HCT116 (cell line): ENCODE measurements around the gene TANGO6.
"Not testable (repeated sequence)": the region's sequence is repeated elsewhere in the genome, so short reads cannot be mapped to it uniquely, and the experiment has no call there.

Source experiments
- EZH2 ChIP-seq: fragments of 200-600 bp; sonication (generic); IDR thresholded peaks from 2 replicates; pipeline ENCODE4 v1.6.1; 2017; ENCODE audit warnings: antibody characterized with exemption, mixed run types
- EZH2phosphoT487 ChIP-seq: fragments of 200-600 bp; IDR thresholded peaks from 2 replicates; pipeline ENCODE4 v1.6.1; 2018; ENCODE audit warnings: antibody characterized with exemption, borderline replicate concordance
- JUND ChIP-seq: IDR thresholded peaks from 2 replicates; pipeline ENCODE4 v1.6.1; 2012
- POLR2A ChIP-seq: IDR thresholded peaks from 2 replicates; pipeline ENCODE4 v1.7.0; 2011; ENCODE audit warnings: borderline replicate concordance; ENCODE audit not compliant: insufficient read depth, insufficient read length; ENCODE audit errors: extremely low read depth
- POLR2AphosphoS5 ChIP-seq: IDR thresholded peaks from 2 replicates; pipeline ENCODE4 v1.6.1; 2011; ENCODE audit warnings: mild to moderate bottlenecking, low read depth, low read length, moderate library complexity
- RAD21 ChIP-seq: IDR thresholded peaks from 2 replicates; pipeline ENCODE4 v1.6.1; 2012; ENCODE audit warnings: low read depth, mild to moderate bottlenecking
- SIN3A ChIP-seq: IDR thresholded peaks from 2 replicates; pipeline ENCODE4 v1.6.1; 2012; ENCODE audit warnings: low read depth
- SP1 ChIP-seq: IDR thresholded peaks from 2 replicates; pipeline ENCODE4 v1.6.1; 2012; ENCODE audit warnings: low read depth
- ZFX ChIP-seq: fragments of 450-650 bp; IDR thresholded peaks from 2 replicates; pipeline ENCODE4 v1.6.1; 2017
- ZNF274 ChIP-seq: fragments of 200-500 bp; sonication (Bioruptor generic); IDR thresholded peaks from 2 replicates; pipeline ENCODE4 v1.6.1; 2014; ENCODE audit warnings: mild to moderate bottlenecking, low read depth, low read length, inconsistent platforms
- TF ChIP-seq, protein P1 (sequence below): IDR thresholded peaks from 2 replicates; pipeline ENCODE4 v1.6.1; 2012; ENCODE audit warnings: low read depth
- TF ChIP-seq, protein P2 (sequence below), 3 experiments: fragments of 200-600 bp in 1 of 3; sonication (generic) in 1 of 3; IDR thresholded peaks in 2 of 3; conservative IDR thresholded peaks in 1 of 3; 2 replicates each; pipeline ENCODE4 v1.5.1; 2012 to 2017; ENCODE audit warnings: low read depth in 2 of 3, low read length in 2 of 3, antibody characterized with exemption in 1 of 3, borderline replicate concordance in 1 of 3, control low read depth in 1 of 3, mild to moderate bottlenecking in 1 of 3, mixed read lengths in 1 of 3, mixed run types in 1 of 3, moderate library complexity in 1 of 3; ENCODE audit not compliant: insufficient read depth in 1 of 3
- TF ChIP-seq, protein P3 (sequence below): IDR thresholded peaks from 2 replicates; pipeline ENCODE4 v1.6.1; 2012
- TF ChIP-seq, protein P4 (sequence below): IDR thresholded peaks from 2 replicates; pipeline ENCODE4 v1.6.1; 2011; ENCODE audit warnings: mild to moderate bottlenecking, low read length, moderate library complexity; ENCODE audit not compliant: insufficient replicate concordance; ENCODE audit errors: extremely low read depth

DNA sequence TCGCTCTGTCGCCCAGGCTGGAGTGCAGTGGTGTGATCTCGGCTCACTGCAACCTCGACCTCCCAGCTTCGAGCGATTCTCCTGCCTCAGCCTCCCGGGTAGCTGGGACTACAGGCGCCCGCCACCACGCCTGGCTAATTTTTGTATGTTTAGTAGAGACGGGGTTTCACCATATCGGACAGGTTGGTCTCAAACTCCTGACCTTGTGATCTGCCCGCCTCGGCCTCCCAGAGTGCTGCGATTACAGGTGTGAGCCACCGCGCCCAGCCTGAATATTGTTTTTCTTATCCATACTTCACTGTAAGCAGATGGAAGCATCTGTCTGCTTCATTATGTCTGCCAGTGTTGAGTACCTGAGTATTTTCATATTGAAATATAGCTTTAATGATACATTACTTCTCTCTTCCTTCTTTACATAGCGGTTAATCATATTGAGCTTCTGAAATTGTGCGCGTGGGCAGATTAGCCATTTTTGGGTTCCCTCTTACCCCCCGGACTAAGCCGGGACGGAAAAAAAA, 308 bp upstream of the TANGO6 start:
- TF ChIP-seq, protein P1, sequence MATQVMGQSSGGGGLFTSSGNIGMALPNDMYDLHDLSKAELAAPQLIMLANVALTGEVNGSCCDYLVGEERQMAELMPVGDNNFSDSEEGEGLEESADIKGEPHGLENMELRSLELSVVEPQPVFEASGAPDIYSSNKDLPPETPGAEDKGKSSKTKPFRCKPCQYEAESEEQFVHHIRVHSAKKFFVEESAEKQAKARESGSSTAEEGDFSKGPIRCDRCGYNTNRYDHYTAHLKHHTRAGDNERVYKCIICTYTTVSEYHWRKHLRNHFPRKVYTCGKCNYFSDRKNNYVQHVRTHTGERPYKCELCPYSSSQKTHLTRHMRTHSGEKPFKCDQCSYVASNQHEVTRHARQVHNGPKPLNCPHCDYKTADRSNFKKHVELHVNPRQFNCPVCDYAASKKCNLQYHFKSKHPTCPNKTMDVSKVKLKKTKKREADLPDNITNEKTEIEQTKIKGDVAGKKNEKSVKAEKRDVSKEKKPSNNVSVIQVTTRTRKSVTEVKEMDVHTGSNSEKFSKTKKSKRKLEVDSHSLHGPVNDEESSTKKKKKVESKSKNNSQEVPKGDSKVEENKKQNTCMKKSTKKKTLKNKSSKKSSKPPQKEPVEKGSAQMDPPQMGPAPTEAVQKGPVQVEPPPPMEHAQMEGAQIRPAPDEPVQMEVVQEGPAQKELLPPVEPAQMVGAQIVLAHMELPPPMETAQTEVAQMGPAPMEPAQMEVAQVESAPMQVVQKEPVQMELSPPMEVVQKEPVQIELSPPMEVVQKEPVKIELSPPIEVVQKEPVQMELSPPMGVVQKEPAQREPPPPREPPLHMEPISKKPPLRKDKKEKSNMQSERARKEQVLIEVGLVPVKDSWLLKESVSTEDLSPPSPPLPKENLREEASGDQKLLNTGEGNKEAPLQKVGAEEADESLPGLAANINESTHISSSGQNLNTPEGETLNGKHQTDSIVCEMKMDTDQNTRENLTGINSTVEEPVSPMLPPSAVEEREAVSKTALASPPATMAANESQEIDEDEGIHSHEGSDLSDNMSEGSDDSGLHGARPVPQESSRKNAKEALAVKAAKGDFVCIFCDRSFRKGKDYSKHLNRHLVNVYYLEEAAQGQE, result not testable (repeated sequence)
- TF ChIP-seq, protein P2, sequence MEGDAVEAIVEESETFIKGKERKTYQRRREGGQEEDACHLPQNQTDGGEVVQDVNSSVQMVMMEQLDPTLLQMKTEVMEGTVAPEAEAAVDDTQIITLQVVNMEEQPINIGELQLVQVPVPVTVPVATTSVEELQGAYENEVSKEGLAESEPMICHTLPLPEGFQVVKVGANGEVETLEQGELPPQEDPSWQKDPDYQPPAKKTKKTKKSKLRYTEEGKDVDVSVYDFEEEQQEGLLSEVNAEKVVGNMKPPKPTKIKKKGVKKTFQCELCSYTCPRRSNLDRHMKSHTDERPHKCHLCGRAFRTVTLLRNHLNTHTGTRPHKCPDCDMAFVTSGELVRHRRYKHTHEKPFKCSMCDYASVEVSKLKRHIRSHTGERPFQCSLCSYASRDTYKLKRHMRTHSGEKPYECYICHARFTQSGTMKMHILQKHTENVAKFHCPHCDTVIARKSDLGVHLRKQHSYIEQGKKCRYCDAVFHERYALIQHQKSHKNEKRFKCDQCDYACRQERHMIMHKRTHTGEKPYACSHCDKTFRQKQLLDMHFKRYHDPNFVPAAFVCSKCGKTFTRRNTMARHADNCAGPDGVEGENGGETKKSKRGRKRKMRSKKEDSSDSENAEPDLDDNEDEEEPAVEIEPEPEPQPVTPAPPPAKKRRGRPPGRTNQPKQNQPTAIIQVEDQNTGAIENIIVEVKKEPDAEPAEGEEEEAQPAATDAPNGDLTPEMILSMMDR (IDR thresholded peaks at IDR 0.05 in 2 of 3, conservative IDR thresholded peaks at IDR 0.05 in 1 of 3; ENCODE audit: borderline replicate concordance in 1 of 3, insufficient read depth in 1 of 3, low read depth in 2 of 3, low read length in 2 of 3), result not testable (repeated sequence)
- not testable (repeated sequence) for TF ChIP-seq EZH2, SP1, RAD21, POLR2AphosphoS5, ZNF274, POLR2A, JUND, ZFX, SIN3A, EZH2phosphoT487
- TF ChIP-seq, protein P3, sequence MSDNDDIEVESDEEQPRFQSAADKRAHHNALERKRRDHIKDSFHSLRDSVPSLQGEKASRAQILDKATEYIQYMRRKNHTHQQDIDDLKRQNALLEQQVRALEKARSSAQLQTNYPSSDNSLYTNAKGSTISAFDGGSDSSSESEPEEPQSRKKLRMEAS, result not testable (repeated sequence)
- TF ChIP-seq, protein P4, sequence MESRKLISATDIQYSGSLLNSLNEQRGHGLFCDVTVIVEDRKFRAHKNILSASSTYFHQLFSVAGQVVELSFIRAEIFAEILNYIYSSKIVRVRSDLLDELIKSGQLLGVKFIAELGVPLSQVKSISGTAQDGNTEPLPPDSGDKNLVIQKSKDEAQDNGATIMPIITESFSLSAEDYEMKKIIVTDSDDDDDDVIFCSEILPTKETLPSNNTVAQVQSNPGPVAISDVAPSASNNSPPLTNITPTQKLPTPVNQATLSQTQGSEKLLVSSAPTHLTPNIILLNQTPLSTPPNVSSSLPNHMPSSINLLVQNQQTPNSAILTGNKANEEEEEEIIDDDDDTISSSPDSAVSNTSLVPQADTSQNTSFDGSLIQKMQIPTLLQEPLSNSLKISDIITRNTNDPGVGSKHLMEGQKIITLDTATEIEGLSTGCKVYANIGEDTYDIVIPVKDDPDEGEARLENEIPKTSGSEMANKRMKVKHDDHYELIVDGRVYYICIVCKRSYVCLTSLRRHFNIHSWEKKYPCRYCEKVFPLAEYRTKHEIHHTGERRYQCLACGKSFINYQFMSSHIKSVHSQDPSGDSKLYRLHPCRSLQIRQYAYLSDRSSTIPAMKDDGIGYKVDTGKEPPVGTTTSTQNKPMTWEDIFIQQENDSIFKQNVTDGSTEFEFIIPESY, result not testable (repeated sequence)
